NCI-H69 (cell line): ENCODE measurements around the gene SAMD8.

Source experiments
- DNase-seq: peaks from one replicate; lab custom pipeline; 2025; lab: John Stamatoyannopoulos, UW

Gene SAMD8

DNA sequence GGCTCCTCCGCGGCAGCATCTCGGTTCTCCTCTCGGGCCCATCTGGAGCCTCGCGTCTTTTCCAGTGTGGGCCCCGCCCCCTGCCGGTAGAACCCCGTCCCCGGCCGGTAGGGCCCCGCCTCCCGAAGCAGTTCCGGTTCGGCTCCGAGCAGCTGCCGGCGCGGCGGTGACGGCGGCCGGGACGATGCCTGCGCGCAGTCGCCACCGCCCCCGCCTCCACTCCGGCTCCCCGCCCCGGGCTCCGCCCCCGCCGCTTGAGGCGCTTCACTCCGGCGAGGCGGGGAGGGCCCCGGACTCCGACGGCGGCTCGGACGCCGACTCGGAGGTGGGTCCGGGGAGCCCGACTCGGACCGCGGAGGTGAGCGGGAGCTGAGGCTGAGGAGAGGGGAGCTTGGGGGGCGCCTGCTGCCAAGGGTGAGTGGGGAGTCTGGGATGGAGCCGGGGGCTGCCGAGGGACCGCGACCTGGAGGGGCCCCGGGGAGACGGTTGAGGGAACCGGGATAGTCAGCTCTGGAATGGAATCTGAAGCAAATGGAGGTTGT is at the start of gene SAMD8:
Gene SAMD8 (plus strand): TSS at position 292 of the 542 bp plus-strand sequence. CDS start 38,873 bp downstream, outside the sequence.
- DNase-seq: peak; percentile 92

DNA sequence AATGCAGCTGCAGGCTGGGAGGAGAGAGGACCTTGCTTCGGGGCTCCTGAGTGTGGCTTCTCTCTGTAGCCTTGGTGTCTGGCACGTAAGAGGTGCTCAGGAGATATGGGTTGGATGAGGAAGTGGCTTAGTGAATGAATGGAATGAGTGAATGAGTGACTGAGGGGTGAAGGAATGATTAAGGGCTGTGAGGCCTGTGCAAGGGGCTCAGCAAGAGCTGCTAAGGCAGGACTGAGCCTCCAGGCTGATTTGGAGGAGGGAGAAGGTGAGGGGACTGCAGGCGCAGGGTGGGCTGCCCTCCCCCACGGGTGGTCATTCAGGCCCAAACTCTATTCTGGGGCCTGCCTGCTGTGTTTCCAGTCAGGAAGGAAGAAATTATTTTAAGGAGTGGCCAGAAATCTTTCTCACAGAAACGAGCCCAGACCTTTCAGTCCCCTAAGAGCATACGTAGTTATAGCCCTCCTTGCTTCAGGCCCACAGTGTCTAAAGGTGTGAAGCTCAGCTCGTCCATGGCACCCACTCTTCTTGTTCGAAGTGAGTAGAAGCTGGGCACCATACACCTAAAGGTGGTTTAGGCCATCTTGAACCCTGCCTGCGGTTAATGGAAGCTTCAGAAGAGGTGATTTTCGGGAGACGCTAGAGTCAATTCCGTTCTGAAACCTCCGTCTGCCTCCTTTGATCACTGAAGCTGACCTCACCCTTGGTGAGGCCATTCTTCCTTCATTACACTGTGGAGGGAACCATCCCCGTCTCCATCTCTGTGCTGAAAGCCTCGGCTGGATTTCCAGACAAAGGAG is 49.5 kb upstream of the SAMD8 start:
- DNase-seq: no peak

DNA sequence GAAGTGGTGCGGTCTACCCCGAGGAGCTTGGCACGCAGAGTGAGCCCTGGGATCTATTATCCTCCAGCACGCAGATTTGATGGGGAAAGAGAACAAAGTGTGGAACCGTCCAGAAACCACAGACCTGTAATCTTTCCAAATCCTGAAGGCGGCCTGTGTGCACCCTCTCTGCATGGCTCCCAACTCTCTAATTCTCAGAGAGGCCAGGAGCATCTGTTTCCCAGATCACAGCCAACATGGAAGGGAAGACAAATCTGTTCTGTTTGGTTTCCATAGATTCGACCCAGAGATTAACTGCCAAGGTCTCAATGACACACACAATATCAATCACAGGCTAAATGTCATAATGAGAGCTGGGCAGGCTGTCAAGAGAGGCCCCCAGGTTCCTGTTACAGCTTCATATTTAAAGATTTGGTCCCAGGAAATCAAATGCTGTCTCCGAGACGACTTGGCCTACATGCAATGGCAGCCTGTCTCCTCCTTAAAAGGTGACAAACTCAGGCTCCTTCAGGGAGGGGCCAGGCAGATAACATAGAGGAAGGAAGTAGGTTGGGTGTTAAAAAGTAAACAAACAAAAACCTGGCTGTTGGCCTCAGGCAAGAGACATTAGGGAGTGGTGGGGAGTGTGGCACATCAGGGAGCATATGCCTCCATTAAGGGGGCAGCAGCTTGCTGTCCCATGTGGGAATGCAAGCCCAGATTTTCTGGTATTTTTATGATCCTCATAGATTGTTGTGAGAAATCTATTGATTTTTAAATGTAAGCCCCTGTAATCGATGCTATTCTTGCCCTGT is 48.8 kb upstream of the SAMD8 start:
- peak; percentile 46 for DNase-seq

DNA sequence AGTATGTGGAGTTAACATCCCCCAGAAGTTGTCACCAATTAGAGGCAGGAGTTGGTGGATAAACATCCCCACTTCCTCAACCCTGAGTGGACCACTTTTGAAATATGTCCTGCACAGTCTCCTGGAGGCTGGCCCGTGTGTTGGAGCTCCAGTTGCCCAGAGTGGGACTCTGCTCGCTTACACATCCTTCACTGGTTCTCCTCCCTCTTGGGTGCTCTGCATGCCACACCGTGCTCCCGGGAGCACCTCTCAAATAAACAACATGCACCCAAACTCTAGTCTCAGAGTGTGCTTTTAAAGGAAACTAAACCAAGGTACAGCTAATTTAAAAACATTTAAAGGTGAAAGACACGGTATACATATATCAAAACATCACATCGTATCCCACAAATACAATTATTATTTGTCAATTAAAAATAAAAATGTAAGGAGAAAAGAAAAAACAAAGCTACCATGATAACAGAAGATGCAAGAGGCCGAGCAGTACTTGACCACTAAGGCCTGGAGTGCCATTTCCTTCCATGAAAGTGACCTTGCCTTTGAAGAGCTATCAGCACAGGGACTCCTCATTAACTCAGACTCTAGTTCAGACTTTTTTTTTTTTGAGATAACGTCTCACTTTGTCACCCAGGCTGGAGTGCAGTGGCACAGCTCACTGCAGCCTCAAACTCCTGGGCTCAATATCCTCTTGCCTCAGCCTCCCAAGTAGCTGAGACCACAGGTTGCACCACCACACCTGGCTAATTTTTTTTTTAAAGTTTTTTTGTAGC is 47.8 kb upstream of the SAMD8 start:
- DNase-seq: no peak

DNA sequence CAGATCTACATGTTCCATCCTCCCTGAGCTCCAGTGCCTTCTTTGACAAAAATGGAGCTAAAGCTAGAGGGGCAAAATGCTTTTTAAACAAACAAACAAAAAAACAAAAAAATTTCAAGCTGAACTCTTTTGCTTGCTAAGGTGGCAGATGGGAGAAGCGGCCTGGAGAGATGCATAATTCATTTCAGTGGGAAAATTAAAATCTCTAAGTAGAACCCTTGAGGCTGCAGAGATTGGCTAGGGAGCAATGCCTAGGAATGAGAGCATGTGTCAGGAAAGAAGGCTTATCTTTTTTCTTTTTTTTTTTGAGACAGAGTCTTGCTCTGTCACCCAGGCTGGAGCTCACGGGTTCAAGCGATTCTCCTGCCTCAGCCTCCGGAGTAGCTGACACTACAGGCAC is 46.4 kb upstream of the SAMD8 start:
- DNase-seq: no peak

DNA sequence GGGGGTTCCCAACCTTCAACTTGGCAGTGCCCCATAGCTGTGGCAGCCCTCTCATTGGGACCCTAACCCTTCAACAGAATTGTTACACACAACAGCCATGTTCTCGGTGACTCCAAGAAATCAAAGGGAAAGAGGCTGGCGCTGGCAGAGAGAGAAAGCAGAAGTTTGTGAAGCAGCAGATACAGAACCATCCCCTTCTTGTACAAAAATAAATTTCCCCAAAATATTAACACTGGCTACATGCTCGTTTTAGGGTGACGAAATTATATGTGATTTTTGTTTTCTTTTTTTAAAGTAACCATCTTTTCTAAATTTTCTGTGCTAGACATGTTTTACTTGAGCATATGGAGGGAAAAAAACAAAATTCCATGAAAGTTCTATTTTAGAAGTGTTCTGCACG is 45.2 kb upstream of the SAMD8 start:
- DNase-seq: no peak

DNA sequence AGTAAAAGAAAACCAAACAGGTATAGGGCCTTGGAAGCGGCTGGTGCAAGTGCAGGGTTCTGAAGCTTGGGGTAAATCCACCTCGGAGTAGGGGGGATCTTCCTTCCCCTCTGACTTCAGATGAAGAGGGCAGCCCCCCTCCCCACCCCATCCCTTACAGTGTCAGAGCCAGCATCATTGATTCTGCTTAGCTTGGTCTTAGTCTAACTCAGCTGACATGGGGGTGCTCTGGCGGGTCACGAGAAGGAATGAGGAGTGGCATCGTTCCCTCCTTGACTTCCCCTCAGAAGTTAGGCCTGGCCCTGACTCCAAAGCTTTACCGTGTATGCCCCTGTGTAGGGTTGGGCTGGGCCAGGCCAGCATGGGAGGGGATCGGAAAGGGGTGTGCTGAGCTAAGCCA is 44.2 kb upstream of the SAMD8 start:
- no peak for DNase-seq

DNA sequence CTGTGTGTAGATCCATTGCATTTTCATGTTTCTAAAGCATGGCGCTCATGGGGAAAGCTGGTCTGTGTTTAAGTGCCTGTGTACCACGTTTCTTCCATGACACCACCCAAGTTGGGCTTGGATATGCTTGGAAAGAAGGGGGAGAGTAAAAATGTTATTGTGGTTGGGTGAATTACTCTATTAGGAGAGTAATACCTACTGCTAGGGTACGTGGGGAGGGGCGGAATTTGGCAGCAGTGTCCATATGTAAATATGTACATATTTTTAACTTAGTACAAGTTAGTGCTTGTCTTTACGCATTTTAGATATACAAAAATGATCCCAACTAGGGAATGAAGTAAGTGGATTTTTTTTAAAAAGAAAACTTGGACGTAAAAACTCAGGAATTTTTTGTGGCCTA is 42.9 kb upstream of the SAMD8 start:
- no peak for DNase-seq

DNA sequence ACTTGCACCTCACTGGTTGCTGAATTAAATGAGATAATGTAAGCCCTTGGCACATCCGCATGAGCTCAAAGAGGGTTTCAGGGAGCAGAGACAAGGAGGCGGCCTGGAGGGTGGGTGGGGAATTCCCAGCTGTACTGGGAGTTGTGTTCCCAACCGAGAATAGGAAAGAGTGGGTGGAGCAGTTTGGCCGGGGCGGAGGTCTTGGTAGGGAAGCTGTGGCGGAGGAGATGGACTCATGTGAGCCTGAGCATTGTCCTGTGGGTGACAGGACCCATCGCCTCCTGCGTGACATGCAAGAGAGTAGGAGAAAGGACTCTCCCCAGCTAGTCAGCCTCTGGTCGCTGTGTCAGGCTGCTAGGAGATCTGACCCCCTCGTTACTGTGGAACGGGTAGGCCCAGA is 41.0 kb upstream of the SAMD8 start:
- DNase-seq: no peak

DNA sequence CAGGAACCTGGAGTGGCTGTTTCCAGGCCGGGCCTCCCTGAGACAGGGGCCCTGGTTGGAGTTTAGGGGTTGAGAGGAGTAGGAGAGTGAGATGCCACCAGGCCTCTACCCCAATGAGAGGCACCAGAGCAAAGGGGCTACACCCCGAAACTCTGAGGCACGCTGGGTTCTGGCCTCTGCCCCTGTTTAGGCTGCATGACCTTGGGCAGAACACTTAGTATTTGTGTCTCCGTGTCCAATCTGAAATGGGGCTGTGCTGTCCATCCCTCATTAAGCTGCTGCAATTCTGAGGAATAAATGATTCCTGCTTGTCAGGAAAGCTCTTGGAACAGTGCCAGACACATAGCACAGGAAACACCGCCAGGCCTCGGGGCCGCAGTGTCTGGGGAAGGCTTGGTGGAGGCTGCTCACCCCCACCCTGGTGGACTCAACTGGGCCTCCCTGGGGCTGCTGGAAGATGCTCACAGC is 40.5 kb upstream of the SAMD8 start:
- DNase-seq: peak; percentile 70

DNA sequence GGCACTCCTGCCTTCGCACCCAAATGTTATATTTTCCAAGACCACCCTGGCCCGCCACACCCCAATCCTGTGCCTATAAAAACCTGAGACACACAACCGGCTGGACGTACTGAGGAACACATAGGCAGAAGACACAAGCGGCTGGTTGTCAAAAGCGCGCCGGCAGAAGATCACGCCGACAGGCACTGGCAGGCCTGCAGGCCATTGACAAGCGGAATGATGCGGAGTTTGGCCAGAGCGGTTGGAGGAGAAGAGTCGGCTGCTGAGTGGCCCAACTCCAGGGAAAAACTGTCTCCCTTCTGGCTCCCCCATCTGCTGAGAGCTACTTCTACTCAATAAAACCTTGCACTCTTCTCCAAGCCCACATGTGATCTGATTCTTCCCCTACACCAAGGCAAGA is 39.7 kb upstream of the SAMD8 start:
- no peak for DNase-seq

DNA sequence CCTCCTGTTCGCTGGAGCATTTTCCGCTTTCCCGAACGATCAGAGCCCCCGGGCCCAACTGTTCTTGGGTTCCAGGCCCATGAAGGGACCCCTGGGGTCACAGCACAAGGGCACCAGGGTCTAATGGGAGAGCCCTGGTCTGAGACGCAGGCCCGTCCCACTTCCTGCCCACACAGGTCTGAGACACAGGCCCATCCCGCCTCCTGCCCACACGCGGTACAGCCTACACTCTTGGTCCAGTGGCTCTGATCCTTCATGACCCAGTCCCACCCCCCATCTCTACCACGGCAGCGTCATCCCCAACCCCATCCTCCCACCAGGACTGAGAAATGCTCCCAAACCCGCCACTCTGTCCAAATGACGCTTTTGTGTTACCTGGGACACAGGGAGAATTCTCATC is 38.7 kb upstream of the SAMD8 start:
- DNase-seq: no peak

DNA sequence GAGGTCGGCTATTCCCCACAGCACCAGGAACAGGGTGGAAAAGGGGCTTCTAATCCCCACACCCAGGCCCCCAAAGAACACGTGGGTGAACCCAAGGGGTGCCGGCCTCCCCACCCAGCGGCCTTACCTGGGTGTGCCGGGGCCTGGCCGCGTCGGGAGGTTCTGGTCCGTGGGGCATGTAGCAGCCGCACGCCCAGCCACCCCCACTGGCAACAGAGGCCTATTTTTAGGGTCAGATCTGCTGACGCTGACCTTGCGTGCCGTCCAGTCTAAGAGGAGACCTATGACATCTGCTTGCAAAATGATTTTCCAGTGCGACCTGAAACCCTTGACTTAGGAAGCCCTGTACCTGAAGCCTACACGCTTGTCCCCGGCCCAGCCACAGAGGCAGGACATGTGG is 38.0 kb upstream of the SAMD8 start:
- DNase-seq: no peak

DNA sequence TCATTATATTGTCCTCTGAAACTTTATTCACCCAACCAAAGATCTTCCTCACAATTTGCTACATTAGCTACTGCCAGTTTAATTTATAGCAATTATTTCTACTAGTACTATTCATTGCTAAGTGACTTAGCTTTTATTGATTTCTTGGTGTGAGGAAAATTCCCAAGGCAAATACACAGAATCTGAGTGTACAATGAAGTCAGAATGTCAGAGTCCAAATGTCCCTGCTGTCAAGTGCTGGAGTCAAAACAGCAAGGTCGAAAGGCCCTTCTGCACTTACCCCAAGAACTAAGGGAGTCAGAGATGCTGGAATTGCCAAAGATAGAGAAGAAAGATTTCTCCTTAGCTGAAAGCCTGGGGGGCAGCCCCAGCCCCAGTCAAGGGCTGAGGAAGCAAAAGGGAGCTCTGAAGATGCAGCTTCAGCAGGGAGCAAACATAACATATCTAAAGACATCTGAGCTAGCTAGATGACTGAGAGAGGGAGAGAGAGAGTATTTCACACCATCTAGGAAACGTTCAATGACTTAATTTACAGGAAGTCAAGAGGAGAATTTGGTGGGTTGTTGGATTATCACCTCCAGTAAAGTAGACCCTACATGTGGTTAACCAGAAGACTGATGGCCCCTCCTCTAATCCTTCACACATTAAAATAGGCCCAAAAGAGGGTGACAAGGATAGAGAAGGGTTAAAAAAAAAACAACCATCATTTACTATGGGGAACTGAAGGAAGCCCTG is 36.6 kb upstream of the SAMD8 start:
- DNase-seq: no peak

DNA sequence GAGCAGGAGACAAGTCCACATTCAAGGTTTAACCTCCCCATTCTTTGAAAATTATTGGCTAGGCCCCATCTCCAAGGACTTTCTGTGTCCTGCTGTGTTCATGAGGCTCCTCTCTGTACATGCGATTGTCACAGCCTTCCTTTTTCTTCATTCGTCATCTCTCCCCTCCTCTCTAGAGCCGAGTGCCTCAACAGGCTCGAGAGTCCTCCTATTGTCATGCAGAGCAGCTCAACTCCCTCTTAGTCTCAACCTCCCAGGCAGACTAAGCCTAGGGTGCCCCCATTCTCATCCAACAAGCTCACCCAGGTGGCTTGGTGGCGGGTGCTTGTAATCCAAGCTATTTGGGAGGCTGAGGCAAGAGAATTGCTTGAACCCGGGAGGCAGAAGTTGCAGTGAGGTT is 35.1 kb upstream of the SAMD8 start:
- DNase-seq: no peak

DNA sequence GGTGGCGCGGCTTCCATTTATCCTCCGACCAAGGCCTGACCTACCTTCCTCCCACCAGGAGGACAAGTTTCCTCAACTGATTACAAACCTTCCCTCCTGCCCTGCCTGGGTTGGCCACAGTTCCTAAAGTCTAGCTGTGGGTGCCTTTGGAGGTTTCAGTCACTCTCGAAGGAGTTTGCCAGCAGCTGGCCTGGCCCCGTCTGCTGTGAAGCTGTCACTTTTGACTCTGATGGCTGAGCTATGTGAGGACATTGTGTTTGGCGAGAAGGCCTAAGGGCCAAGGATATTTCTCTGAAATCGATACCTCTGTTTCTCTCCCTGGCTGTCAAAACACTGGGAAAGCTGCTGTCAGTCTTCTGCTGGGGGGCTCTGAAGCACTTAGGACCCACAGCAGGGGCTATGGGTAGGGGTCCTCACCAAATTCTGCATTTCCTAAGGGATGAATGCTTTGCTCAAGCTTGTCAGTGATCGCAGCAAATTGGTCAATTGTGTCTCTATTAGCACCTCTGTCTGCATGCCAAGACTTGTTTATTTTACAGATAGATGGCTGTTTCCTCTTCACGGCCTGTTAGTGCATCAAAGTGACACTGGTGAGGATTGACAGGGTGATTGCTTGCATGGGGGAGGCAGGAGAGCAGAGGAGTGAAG is 31.9 kb upstream of the SAMD8 start:
- peak; percentile 11 for DNase-seq

DNA sequence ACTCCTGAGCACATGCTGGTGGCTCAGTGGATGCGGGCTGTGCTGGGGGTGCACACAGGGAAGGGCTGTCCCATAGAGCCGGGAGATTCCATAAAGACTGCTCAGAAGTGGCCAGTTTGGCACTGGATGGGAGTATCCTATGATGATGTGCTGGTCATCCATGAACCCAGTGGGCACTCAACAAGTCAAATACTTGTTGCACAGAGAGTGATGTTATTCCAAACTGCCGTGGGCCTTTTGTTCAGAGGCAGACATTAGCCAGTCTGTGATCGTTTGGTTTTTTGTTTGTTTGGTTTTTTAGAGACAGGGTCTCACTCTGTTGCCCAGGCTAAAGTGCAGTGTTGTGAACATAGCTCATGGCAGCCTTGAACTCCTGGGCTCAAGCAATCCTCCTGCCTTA is 30.9 kb upstream of the SAMD8 start:
- no peak for DNase-seq

DNA sequence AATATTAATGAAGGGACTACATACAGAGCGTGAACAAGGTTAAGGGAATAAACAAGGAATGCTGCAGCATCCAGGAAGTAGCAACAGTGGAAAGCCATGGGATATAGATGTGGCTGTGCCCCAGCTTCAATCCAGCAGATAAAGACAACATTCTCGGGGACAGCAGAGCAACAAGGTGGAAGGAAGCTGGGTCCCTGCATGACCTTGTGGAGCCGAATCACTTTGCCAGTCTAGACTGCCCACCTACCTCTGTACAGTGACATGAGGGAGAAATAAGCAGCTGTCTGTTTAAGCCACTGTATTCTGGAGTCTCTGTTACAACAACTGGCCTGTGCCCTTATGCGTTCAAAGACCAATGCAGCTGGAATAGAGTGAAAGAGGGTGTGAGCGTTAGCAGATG is 30.1 kb upstream of the SAMD8 start:
- no peak for DNase-seq

DNA sequence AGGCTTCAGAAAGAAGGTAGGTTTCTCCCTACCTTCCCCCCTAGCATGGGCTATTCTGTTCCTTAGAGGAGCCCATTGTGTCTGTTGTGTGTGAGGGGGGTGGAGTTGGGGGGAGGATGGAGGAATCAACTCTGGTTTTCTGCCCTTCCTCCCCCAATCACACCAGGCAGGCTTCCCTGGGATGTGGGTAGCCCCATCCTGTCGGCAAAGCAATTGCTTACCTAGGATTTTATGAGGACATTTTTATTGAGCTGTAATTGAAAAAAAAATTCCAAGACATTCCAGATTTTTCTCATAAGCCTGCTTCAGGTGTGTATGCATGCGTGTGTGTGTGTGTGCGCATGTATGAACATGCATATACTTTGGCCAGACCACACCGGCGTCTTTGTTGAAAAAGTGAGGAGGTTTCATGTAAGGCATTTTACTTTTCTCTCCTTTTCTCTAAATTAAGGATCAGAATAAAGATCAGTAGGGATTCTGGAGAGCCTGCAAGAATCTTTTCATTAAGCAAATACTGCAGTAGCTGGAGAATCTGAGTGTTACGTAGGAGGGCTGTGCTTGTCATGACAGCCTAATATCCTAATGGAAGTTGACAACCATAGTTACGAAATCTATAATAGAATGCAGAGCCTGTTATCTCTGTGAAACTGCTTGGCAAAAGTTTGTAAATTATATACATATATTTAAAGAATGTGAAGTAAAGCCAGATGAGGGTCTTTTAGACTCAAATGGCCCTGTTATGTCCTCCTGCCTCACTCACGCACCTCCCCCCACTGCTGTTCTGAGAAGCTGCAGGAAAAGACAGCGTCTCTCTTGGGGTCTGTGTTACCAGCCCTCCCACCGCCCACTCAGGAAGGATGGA is 27.3 kb upstream of the SAMD8 start:
- DNase-seq: no peak

DNA sequence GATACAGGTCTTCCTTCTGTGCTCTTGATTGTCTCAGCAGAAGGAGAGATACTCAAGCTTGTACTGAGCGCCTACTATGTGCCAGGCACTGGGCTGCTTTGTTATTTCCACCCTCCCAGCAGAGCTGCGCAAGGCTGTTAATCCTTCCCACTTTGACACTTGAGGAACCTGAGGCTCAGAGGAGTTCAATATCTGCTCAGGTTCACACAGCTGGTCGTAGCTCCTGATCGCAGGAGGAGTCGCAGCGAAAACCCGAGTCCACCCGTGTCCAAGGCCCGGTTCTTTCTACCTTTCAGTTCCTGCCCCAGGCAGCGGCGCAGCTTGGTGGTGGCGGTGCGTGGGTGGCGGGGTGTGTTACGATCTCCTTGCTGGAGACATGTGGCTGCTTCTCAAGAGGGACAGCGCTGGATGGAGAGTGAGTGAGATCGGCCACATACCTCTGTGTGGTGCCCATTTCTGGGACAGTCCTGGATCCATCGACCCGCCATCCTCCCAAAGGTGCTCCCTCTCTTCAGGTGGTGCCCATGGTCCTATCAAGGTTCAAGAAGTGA is 26.5 kb upstream of the SAMD8 start:
- no peak for DNase-seq
